Tibial nerve (tissue), 4 donors: Measurements from ENCODE around the gene NQO2.
"Not testable (repeated sequence)": the region's sequence is repeated elsewhere in the genome, so short reads cannot be mapped to it uniquely, and the experiment has no call there.

Experiments used
- CTCF ChIP-seq, 5 experiments: fragments of 200-600 bp in 3 of 5; fragments of 450-650 bp in 2 of 5; sonication (generic) in 3 of 5; IDR thresholded peaks; one replicate each; pipeline ENCODE4 v1.5.1; 2016 to 2019; ENCODE audit warnings: antibody characterized with exemption in 5 of 5, mild to moderate bottlenecking in 3 of 5, moderate library complexity in 2 of 5
- EP300 ChIP-seq, 2 donors: sonication (generic); formaldehyde crosslinking; IDR thresholded peaks; one replicate each; pipeline ENCODE4 v1.6.1; 2017; ENCODE audit warnings: antibody characterized with exemption in 2 of 2, mild to moderate bottlenecking in 1 of 2
- POLR2A ChIP-seq, 2 donors: fragments of 450-650 bp; IDR thresholded peaks; one replicate each; pipeline ENCODE4 v1.6.1; 2017; ENCODE audit warnings: antibody characterized with exemption in 2 of 2, mild to moderate bottlenecking in 2 of 2, moderate library complexity in 2 of 2

- not testable (repeated sequence) for TF ChIP-seq CTCF, POLR2A, EP300 (IDR thresholded peaks at IDR 0.05)
Observed at GRCh38 chr6:2972219-2972487, 27.5 kb upstream of the NQO2 start.
